Measurements from ENCODE around the gene UROC1. TPM values are rescaled to one million over a fixed set of nuclear protein-coding genes. Genes with fewer than 3 reads are reported as not detected.

Gene UROC1
- total RNA-seq, 1 experiment from 2014 or later, result not detected

DNA sequence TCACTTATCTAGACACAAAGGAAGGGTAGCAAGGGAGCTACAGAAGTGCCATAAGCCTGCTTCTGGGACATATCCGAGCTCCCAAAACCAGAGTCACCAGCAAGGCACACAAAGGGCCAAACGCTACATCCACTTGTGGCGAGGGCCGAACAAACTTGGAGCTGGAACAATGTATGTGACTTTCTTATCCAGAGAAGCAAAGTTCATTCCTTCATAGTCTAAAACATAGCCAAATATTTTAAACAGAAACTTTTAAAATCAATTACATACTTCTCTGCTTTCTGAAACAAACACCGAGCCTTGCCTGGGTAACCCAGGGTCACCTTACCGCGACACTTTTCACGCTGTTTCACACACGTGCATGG is 57.8 kb downstream of the UROC1 start:
- peaks cover 85% of the 10 kb centered on the region for H3K36me3 Mint-ChIP-seq (ENCODE audit: insufficient read depth, unreplicated experiment)
- ChIA-PET CTCF (interaction anchor here (0.5 to 1.0 kb wide), 2 partner anchors 16 to 214 kb away, joined by 3 read pairs; partner anchors contain the start of gene ZXDC), POLR2A (interaction anchor here (0.8 to 1.3 kb wide), 2 partner anchors 12 to 15 kb away, joined by 3 to 4 read pairs; no protein-coding TSS in a partner anchor)
- H3K4me1 Mint-ChIP-seq (ENCODE audit: insufficient read depth, unreplicated experiment), result no peaks in the 10 kb centered on the region
- TF ChIP-seq, protein P1, sequence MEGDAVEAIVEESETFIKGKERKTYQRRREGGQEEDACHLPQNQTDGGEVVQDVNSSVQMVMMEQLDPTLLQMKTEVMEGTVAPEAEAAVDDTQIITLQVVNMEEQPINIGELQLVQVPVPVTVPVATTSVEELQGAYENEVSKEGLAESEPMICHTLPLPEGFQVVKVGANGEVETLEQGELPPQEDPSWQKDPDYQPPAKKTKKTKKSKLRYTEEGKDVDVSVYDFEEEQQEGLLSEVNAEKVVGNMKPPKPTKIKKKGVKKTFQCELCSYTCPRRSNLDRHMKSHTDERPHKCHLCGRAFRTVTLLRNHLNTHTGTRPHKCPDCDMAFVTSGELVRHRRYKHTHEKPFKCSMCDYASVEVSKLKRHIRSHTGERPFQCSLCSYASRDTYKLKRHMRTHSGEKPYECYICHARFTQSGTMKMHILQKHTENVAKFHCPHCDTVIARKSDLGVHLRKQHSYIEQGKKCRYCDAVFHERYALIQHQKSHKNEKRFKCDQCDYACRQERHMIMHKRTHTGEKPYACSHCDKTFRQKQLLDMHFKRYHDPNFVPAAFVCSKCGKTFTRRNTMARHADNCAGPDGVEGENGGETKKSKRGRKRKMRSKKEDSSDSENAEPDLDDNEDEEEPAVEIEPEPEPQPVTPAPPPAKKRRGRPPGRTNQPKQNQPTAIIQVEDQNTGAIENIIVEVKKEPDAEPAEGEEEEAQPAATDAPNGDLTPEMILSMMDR (IDR thresholded peaks at IDR 0.05; ENCODE audit: unreplicated experiment), result no peak
- no peak for DNase-seq (ENCODE audit: unreplicated experiment)
- H3K9me3 Mint-ChIP-seq (ENCODE audit: unreplicated experiment), result no peaks in the 10 kb centered on the region
- no peak overlapping the region for H3K4me3 Mint-ChIP-seq (ENCODE audit: unreplicated experiment)
- no peak overlapping the region for H3K27ac Mint-ChIP-seq (ENCODE audit: low read depth, unreplicated experiment)
- intact Hi-C loops (cut with micrococcal nuclease), result no loop called here
- no peaks in the 10 kb centered on the region for H3K27me3 Mint-ChIP-seq (ENCODE audit: insufficient read depth, unreplicated experiment)
- BruUV-seq (replicated peaks), result no TSS peak

DNA sequence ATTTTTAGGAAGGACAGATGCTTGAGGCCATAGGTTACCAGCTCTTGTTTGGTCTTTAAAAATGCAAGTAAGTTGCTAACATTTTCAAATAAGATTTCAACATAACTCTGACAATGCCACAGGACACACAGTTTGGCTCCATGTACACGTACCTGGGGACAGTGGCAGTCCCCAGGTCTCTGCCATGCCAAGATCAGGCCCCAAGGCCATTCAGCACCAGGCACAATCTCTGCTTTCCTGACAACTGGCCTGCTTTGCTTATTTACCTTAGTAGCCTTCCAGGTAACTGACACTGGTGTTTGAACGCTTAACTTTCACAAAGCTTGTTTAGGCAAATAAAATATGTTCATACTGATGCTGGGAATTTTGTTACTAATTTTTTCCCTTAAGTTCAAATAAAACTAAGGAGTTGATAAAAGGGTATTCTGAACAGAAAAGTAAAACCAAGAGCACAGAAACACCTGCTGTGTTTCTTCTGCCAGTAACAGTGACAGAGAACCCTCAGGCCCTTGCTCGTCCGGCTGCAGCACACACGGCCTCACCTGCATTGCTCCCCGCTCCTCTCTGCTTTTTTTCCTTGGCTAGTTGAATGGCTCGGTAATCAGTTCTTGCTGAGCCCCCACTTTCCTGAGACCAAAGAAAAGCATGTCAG is 58.3 kb downstream of the UROC1 start:
- no TSS peak for BruUV-seq (replicated peaks)
- ChIA-PET POLR2A (interaction anchor here (0.8 kb wide), 1 partner anchor 16 kb away, joined by 3 read pairs; no protein-coding TSS in a partner anchor), CTCF (interaction anchor here (1.0 kb wide), 1 partner anchor 213 kb away, joined by 3 read pairs; no protein-coding TSS in a partner anchor)
- H3K9me3 Mint-ChIP-seq (ENCODE audit: unreplicated experiment), result no peaks in the 10 kb centered on the region
- H3K4me3 Mint-ChIP-seq (ENCODE audit: unreplicated experiment), result no peak overlapping the region
- intact Hi-C loops (cut with micrococcal nuclease), result no loop called here
- H3K27me3 Mint-ChIP-seq (ENCODE audit: insufficient read depth, unreplicated experiment), result no peaks in the 10 kb centered on the region
- no peaks in the 10 kb centered on the region for H3K4me1 Mint-ChIP-seq (ENCODE audit: insufficient read depth, unreplicated experiment)
- TF ChIP-seq, protein P1 (IDR thresholded peaks at IDR 0.05; ENCODE audit: unreplicated experiment), result no peak
- H3K36me3 Mint-ChIP-seq (ENCODE audit: insufficient read depth, unreplicated experiment), result peaks cover 85% of the 10 kb centered on the region
- no peak overlapping the region for H3K27ac Mint-ChIP-seq (ENCODE audit: low read depth, unreplicated experiment)
- no peak for DNase-seq (ENCODE audit: unreplicated experiment)

DNA sequence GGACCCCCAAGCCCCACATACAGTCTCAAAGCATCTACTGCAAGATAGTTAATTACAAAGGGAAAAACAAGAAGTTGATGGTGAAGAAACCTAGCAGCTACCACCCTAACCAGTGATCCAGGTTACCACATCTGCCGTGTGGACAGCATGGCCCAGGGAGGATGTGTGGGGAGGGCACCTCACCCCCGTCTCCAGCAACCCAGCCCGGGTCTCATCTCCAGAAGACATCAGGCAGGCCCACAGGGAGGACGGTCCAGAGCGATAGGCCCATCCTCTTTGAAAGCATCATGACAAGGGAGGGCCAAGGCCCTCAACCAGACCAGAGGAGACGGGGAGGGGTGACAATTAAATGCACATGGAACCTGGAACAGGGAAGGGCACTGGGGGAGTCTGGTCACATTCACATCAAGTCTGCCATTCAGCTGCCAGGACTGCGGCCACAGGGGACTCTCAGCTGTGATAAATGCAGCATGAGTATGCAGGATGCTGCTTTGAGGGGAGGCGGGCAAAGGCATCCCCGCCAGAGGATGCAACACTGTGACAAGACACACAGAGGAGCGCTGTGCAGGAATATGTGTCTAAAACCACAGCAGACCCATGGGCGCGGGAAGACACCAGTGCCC is 60.7 kb downstream of the UROC1 start:
- no peaks in the 10 kb centered on the region for H3K9me3 Mint-ChIP-seq (ENCODE audit: unreplicated experiment)
- H3K4me1 Mint-ChIP-seq (ENCODE audit: insufficient read depth, unreplicated experiment), result no peaks in the 10 kb centered on the region
- peaks cover 76% of the 10 kb centered on the region for H3K36me3 Mint-ChIP-seq (ENCODE audit: insufficient read depth, unreplicated experiment)
- no peak overlapping the region for H3K4me3 Mint-ChIP-seq (ENCODE audit: unreplicated experiment)
- H3K27ac Mint-ChIP-seq (ENCODE audit: low read depth, unreplicated experiment), result no peak overlapping the region
- ChIA-PET CTCF (interaction anchor here (0.6 to 1.2 kb wide), 2 partner anchors 13 to 14 kb away, joined by 3 to 8 read pairs; no protein-coding TSS in a partner anchor), POLR2A (interaction anchor here (1.2 kb wide), 1 partner anchor 9 kb away, joined by 4 read pairs; no protein-coding TSS in a partner anchor)
- no TSS peak for BruUV-seq (replicated peaks)
- TF ChIP-seq, protein P1 (IDR thresholded peaks at IDR 0.05; ENCODE audit: unreplicated experiment), result no peak
- intact Hi-C loops (cut with micrococcal nuclease), result no loop called here
- no peaks in the 10 kb centered on the region for H3K27me3 Mint-ChIP-seq (ENCODE audit: insufficient read depth, unreplicated experiment)
- no peak for DNase-seq (ENCODE audit: unreplicated experiment)

DNA sequence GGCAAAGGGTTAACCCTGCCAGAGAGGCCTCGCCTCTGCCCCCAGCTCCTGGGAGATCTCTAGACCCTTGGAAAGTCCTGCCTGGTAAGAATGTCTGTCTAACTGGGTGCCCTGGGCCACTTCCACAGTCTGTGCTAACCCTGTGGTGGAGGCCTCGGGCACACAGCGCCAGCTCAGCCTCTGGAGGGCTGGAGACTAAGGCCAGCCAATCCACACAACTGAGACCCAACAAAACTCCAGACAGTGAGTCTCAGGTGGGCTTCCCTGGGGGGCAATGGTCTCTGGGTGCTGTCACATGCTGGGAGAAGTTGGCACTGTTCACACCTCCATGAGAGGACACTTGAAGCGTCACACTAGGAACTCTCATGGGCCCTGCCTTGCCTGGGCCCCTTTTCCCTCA is 61.4 kb downstream of the UROC1 start:
- ChIA-PET CTCF (interaction anchor here (0.7 kb wide), 2 partner anchors 11 to 423 kb away, joined by 3 to 4 read pairs; no protein-coding TSS in a partner anchor), POLR2A (interaction anchor here (0.6 to 1.2 kb wide), 2 partner anchors 9 to 116 kb away, joined by 3 to 4 read pairs; no protein-coding TSS in a partner anchor)
- H3K4me1 Mint-ChIP-seq (ENCODE audit: insufficient read depth, unreplicated experiment), result no peaks in the 10 kb centered on the region
- DNase-seq (ENCODE audit: unreplicated experiment), result no peak
- no peak overlapping the region for H3K27ac Mint-ChIP-seq (ENCODE audit: low read depth, unreplicated experiment)
- H3K4me3 Mint-ChIP-seq (ENCODE audit: unreplicated experiment), result no peak overlapping the region
- H3K36me3 Mint-ChIP-seq (ENCODE audit: insufficient read depth, unreplicated experiment), result peaks cover 76% of the 10 kb centered on the region
- intact Hi-C loops (cut with micrococcal nuclease), result no loop called here
- no peaks in the 10 kb centered on the region for H3K27me3 Mint-ChIP-seq (ENCODE audit: insufficient read depth, unreplicated experiment)
- BruUV-seq (replicated peaks), result no TSS peak
- no peaks in the 10 kb centered on the region for H3K9me3 Mint-ChIP-seq (ENCODE audit: unreplicated experiment)
- TF ChIP-seq, protein P1 (IDR thresholded peaks at IDR 0.05; ENCODE audit: unreplicated experiment), result no peak
